Esophagus (tissue), 2 donors: ENCODE results near the gene PECR. TPM values are rescaled to one million over a fixed set of nuclear protein-coding genes. Genes with fewer than 3 reads are reported as not detected.
"Not testable (repeated sequence)": the region's sequence is repeated elsewhere in the genome, so short reads cannot be mapped to it uniquely, and the experiment has no call there.

ENCODE experiments used
- H3K27ac ChIP-seq, 2 donors: one replicate each; pipeline ENCODE4 v1.5.1; 2013; ENCODE audit warnings: low read depth in 2 of 2, mild to moderate bottlenecking in 2 of 2, inconsistent platforms in 1 of 2, low read length in 1 of 2, moderate library complexity in 1 of 2
- H3K27me3 ChIP-seq, 2 donors: one replicate each; pipeline ENCODE4 v1.6.1; 2013; ENCODE audit warnings: low read length in 2 of 2, control low read depth in 1 of 2, mild to moderate bottlenecking in 1 of 2; ENCODE audit not compliant: insufficient read depth in 2 of 2, control insufficient read depth in 1 of 2
- H3K36me3 ChIP-seq, 2 donors: one replicate each; pipeline ENCODE4 v1.6.1; 2013; ENCODE audit warnings: low read length in 1 of 2; ENCODE audit not compliant: control insufficient read depth in 2 of 2, insufficient read depth in 2 of 2
- H3K4me1 ChIP-seq, 2 donors: one replicate each; pipeline ENCODE4 v1.6.1; 2013; ENCODE audit warnings: low read length in 1 of 2; ENCODE audit not compliant: control insufficient read depth in 2 of 2, insufficient read depth in 2 of 2
- H3K4me3 ChIP-seq, 2 donors: one replicate each; pipeline ENCODE4 v1.5.1; 2013; ENCODE audit warnings: low read length in 2 of 2, mild to moderate bottlenecking in 2 of 2, low read depth in 1 of 2, moderate library complexity in 1 of 2
- H3K9me3 ChIP-seq, 2 donors: one replicate each; pipeline ENCODE4 v1.6.1; 2013; ENCODE audit warnings: mild to moderate bottlenecking in 2 of 2, low read depth in 1 of 2, low read length in 1 of 2, moderate library complexity in 1 of 2; ENCODE audit not compliant: control insufficient read depth in 2 of 2, insufficient read depth in 1 of 2
- WGBS, 2 donors: extraction: QIAGEN DNeasy Blood & Tissue Kit; methylation state at CpG; one replicate each; pipeline ENCODE4 v1.1.7; 2013; 5-methylcytosine and 5-hydroxymethylcytosine counted together
- polyA plus RNA-seq, 2 donors: library from polyadenylated mRNA; stranded (reverse); fragments of 200-250 nt; gene quantifications; one replicate each; pipeline ENCODE4 v1.2.3, GENCODE V29; 2013
- donor health status: healthy with polysubstance abuse.
- donor health status: Bipolar disorder and iron deficiency.

Gene PECR
- polyA plus RNA-seq, 2 donors, result 2.5 to 3.6 TPM

DNA sequence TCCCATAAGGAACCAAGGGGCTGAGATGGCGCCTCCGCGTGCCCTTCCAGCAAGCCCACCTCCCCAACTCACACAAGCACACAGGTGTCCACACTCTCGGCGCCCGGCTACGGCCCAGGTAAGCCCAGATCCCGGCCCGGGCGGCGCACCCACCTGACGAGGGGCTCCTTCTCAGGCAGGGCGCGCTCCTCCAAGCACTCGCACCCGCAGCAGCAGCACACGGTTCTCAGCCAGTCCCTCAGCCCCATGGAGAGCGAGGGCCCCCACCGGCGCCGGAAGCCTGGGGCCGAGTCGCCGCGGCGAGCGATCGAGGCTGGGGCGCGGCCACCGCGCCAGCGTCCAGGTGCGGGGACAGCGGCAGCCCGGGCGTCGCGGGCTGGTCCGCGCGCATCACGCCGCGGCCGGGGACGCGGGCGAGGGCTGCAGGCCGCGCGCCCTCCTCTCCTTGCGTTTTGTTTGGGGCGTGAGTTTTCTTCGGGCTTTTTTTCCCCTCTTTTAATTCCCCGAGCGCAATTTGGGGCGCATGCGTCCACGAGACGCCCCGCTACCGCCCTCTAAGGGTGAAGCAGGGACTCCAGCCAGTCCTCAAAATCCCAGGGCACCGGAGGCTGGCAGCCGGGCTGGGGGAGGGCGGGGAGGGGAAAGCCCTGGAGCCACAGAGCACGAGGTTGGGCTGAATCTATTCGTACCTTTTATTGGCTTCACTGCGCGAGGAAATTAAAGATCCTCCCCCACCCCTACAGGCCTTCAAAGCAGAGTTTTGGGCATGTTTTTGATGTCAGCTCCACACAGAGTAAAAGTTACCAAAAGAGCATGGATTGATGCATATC is 68.3 kb downstream of the PECR start, which contains the start of gene MREG:
TSS of gene MREG (minus strand) at position 472 of the 830 bp plus-strand sequence. CDS start at position 248, 224 bp downstream.
- Histone ChIP-seq H3K27ac (peak within 1 kb of the TSS; percentile 83 to 97), H3K4me3 (peak within 1 kb of the TSS; percentile 67 to 78), H3K9me3 (no peaks in the 10 kb centered on the region), H3K36me3 (no peaks in the 10 kb centered on the region), H3K27me3 (no peaks in the 10 kb centered on the region), H3K4me1 (peaks cover 0 to 2% of the 10 kb centered on the region in 2 donors)
- WGBS, 2 donors, result 1% methylated on average over 43 to 70 of the region's 70 CpGs

DNA sequence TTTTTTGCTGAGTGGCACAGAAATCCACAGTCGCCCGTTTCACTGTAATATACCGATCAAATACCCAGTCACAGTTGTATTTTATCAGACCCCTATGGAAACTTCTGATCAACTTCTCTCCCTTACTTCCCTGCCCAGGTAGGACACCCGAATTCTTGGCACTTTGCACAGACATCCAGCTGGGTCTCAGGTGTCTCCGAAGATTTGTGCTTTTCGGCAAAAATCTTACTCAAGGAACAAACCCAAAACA is 68.9 kb downstream of the PECR start:
- H3K4me1 ChIP-seq, result peaks cover 0 to 2% of the 10 kb centered on the region in 2 donors
- 8 to 11% methylated on average over 6 of the region's 6 CpGs for WGBS, 2 donors
- H3K27ac ChIP-seq, result peak overlapping the region; percentile 83 to 97

DNA sequence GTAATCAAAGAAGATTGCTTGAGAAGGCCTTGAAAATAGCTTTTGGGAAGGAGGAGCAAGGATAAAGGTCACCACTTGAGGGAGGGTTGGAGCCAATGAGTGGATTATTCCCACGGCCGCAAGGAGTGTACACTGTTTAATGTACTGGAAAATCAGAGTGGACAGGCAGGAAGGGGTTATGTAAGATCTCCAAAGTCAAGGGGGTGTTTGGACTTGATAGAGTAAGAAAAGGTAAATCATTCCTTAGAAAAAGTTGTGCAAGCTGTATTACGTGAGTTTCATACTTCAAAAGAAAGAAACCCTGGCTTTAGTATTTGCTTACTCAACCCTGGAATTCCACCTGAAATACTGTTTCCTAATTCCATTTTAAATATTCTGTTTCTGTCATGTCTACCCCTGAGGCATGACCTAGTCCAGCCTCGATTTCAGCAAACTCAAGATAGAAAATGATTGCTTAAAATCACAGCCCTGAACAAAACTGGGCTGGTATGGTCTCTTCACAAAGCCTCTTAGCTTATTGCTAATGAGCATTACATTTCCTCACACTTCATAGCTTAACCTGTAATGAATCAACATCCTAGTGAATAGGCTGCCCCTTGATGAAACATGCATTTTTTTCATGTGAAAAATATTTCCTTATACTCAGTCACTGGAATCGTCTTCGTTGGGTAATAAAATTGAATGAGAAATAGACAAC is 69.3 kb downstream of the PECR start:
- no peaks in the 10 kb centered on the region for H3K36me3 ChIP-seq
- H3K4me3 ChIP-seq, result peak overlapping the region; percentile 25 to 67
- H3K9me3 ChIP-seq, result no peaks in the 10 kb centered on the region
- 23 to 25% methylated on average over 6 of the region's 6 CpGs for WGBS, 2 donors
- H3K27me3 ChIP-seq, result no peaks in the 10 kb centered on the region
- no peaks in the 10 kb centered on the region for H3K4me1 ChIP-seq
- H3K27ac ChIP-seq, result peak overlapping the region; percentile 83 to 97

More for the DNA sequence above, 68.9 kb downstream of the PECR start:
- Histone ChIP-seq H3K36me3 (no peaks in the 10 kb centered on the region), H3K4me3 (peak overlapping the region; percentile 67 to 78), H3K27me3 (no peaks in the 10 kb centered on the region), H3K9me3 (no peaks in the 10 kb centered on the region)

DNA sequence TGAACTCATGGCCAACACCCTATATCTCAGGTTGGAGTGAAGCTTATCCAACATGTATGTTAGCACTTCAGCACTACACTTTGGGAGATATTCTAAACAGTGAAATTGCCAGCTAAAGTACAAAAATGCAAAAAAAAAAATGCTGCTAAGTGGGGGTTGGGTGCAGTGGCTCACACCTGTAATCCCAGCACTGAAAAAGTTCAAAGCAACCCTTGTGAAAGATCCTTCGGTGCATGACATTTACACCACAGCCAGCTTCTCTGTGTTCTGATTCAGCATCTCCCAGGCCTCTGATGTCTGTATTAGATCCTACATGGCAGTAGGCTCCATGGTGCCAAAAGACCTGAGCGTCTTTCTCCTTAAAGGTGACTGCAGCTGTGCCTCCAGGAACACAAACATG is 72.4 kb downstream of the PECR start:
- H3K27ac ChIP-seq, H3K4me1 ChIP-seq, H3K36me3 ChIP-seq, H3K9me3 ChIP-seq, H3K4me3 ChIP-seq, H3K27me3 ChIP-seq: not testable (repeated sequence)
- 86 to 87% methylated on average over 2 of the region's 2 CpGs for WGBS, 2 donors

DNA sequence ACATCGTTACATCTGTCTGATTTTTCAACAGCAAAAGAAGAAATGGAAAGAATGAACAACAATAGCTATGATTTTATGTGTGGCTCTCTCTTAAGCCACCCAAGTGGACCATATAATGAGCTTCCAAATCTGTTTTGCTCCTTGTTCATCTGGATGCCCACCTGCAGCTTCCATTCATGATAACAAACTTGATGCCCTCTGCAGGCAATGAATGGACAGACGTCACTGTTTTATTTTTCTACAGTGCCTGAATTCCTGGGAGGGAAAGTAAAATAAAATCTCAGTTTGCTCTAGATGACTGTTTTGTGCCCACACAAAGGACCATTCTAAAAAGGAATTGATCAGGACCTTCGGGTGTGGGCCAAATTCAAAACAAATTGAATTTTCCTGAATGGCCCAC is 73.2 kb downstream of the PECR start:
- H3K36me3 ChIP-seq, result no peaks in the 10 kb centered on the region
- WGBS, 2 donors, result 87 to 95% methylated on average over 3 of the region's 3 CpGs
- no peaks in the 10 kb centered on the region for H3K9me3 ChIP-seq
- no peaks in the 10 kb centered on the region for H3K4me1 ChIP-seq
- H3K4me3 ChIP-seq, result no peak overlapping the region
- H3K27ac ChIP-seq, result no peak overlapping the region
- H3K27me3 ChIP-seq, result no peaks in the 10 kb centered on the region

DNA sequence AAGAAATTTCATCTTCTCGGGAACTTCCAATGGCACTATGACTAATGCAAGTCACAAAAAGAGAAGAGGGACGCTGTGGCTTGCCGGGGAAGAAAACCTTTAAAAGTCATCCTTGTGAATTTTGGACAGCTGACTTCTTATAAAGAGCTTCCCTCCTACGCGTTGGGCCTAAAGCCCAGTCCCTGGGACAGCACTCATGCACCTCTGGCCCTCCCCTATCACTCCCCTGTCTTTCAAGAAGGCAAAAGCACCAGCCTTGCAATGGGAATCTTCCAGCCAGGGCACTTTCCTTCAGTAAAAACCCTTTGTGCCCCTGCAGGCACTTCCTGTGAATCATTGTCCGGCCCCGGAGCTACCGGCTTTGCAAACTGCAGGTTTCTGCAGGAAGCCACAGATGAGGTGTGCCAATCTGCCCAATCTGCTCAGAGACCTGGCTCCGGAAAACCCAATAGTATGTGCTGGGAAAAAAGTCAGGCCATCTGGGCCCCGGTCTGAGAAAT is 75.4 kb downstream of the PECR start:
- Histone ChIP-seq H3K4me1 (peaks cover 0 to 6% of the 10 kb centered on the region in 2 donors), H3K36me3 (no peaks in the 10 kb centered on the region), H3K27me3 (no peaks in the 10 kb centered on the region), H3K27ac (peak overlapping the region; percentile 33 to 65), H3K4me3 (peak overlapping the region in 1 of 2 donors; percentile 8), H3K9me3 (no peaks in the 10 kb centered on the region)
- WGBS, 2 donors, result 24 to 52% methylated on average over 10 of the region's 10 CpGs

DNA sequence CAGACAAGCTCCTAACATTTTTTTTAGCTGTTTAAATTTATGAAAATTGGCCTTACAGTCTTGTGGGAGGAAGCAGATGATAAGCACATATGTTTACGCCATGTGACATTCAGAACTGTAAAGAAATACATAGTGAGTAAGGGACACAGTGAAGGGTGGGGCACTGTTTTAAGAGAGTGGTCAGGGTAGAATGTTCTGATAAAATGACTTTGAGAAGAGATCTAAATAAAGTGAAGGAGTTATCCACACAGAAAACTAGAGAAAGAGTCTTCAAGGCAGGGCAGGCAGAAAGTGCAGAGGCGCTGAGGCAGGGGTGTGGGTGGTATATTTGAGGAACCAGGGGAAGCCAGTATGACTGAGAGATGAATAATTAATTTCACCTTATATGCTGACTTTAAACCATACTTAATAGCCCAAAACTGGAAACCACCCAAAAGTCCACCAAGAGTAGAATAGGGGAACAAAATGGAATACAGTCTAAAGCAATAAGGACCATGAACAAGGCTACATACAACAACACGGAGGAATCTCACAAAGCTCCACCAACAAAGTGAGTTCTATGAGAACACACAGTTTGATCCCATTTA is 76.8 kb downstream of the PECR start:
- H3K36me3 ChIP-seq, result peaks cover 0 to 2% of the 10 kb centered on the region in 2 donors
- WGBS, 2 donors, result 76 to 88% methylated on average over 3 of the region's 3 CpGs
- no peaks in the 10 kb centered on the region for H3K9me3 ChIP-seq
- no peak overlapping the region for H3K4me3 ChIP-seq
- no peak overlapping the region for H3K27ac ChIP-seq
- peaks cover 0 to 6% of the 10 kb centered on the region in 2 donors for H3K4me1 ChIP-seq
- H3K27me3 ChIP-seq, result no peaks in the 10 kb centered on the region

DNA sequence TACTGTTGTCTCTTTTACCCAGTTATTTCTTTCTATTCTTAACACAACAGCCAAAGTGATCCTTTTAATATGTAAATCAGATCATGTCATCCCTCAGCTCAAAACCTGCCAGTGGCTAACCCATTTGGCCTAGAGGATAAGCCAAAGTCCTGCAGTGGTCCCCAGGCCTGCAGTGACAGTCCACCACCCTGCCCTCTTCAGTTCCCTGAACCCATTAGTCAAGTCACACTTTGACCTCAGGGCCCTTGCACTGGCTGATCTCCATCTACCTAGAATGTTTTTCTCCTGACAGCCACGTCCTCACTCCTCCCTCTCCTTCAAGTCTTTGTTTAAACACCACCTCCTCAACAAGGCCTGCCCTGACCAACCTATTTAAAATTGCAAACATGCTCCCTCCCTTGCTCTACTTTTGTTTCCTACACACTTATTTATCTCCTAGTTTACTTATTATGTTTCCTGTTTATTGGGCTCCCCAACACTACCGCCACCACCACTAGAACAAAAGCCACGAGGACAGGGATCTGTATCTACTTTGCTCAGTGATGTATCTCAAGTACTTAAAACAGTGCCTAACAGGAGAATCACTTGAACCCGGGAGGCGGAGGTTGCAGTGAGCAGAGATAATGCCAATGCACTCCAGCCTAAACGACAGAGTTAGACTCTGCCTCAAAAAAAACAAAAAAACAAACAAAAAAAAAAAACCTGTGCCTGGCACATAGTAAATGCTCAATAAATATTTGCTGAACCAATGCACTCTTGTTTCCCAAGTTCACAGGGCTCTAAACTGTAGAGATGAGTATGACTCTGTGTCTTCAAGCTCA is 77.5 kb downstream of the PECR start:
- Histone ChIP-seq H3K27ac (peak overlapping the region in 1 of 2 donors; percentile 62), H3K4me3 (no peak overlapping the region), H3K9me3 (no peaks in the 10 kb centered on the region), H3K27me3 (no peaks in the 10 kb centered on the region), H3K4me1 (peaks cover 0 to 8% of the 10 kb centered on the region in 2 donors), H3K36me3 (peaks cover 0 to 6% of the 10 kb centered on the region in 2 donors)
- 83 to 84% methylated on average over 6 of the region's 6 CpGs for WGBS, 2 donors

DNA sequence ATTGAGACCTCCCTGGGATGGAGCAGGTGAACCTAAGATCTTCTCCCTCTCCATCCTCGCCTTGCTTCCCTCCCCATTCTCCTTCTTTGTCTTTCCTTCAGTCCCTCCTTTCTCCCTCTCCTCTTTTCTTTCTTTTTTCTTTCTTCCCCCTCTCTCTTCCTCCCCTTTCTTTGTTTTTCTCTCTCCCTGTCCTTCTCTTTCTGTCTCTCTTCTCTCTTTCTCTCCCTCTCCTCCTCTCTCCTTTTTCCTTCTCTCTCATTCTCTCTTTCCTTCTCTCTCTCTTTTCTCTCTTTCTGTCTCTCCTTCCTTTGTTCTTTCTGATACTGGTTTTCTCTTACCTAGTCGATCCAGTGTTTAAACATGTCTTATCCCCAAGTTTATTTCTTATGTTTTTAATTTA is 78.9 kb downstream of the PECR start:
- Histone ChIP-seq H3K9me3 (no peaks in the 10 kb centered on the region), H3K27ac (peak overlapping the region; percentile 57 to 85), H3K4me1 (peaks cover 0 to 8% of the 10 kb centered on the region in 2 donors), H3K36me3 (peaks cover 0 to 6% of the 10 kb centered on the region in 2 donors), H3K27me3 (no peaks in the 10 kb centered on the region), H3K4me3 (no peak overlapping the region)
- 78 to 81% methylated on average over 2 of the region's 2 CpGs for WGBS, 2 donors
